Kidney epithelial cell (primary cell): ENCODE measurements around the gene LMX1A. TPM values are rescaled to one million over a fixed set of nuclear protein-coding genes. Genes with fewer than 3 reads are reported as not detected.
A peak's percentile ranks its signal among the peaks of the same experiment; 100 is the strongest.

Experiments
- DNase-seq: peaks from one replicate; pipeline ENCODE4 v3.0.0-alpha.2; 2010; ENCODE audit warnings: low read depth
- H3K27me3 ChIP-seq: 2 replicates; pipeline ENCODE4 v1.6.0; 2011; ENCODE audit warnings: low read length; ENCODE audit not compliant: control insufficient read depth, insufficient read depth
- H3K36me3 ChIP-seq: 2 replicates; pipeline ENCODE4 v1.5.1; 2011; ENCODE audit warnings: low read length; ENCODE audit not compliant: control insufficient read depth, insufficient read depth
- H3K4me3 ChIP-seq: 2 replicates; pipeline ENCODE4 v1.5.1; 2011; ENCODE audit warnings: low read depth, mild to moderate bottlenecking, control low read depth, low read length
- CTCF ChIP-seq: IDR thresholded peaks from 2 replicates; pipeline ENCODE4 v1.5.1; 2011; ENCODE audit warnings: mild to moderate bottlenecking, moderate library complexity, low read length, control low read depth, inconsistent platforms; ENCODE audit not compliant: insufficient read depth, poor library complexity, severe bottlenecking
- total RNA-seq: library from RNA; depleted of rRNA; stranded (reverse); fragments of >200 nt; gene quantifications from 2 replicates; pipeline ENCODE4 v1.2.3, GENCODE V29; 2015

The LMX1A gene
- total RNA-seq, 1 donor from 2014 or later = not detected

GRCh38 chr1:165279882-165280281, 76.6 kb downstream of the LMX1A start:
- H3K27me3 ChIP-seq = peaks cover 2% of the 10 kb centered on the region
- no peak for TF ChIP-seq CTCF
- no peak for DNase-seq
- H3K4me3 ChIP-seq = no peak overlapping the region
- H3K36me3 ChIP-seq = no peaks in the 10 kb centered on the region

- H3K4me3 ChIP-seq = no peak overlapping the region
- TF ChIP-seq CTCF = no peak
- DNase-seq = no peak
- no peaks in the 10 kb centered on the region for H3K36me3 ChIP-seq
- H3K27me3 ChIP-seq = no peaks in the 10 kb centered on the region
Observed at GRCh38 chr1:165276314-165276713, 80.2 kb downstream of the LMX1A start.

- Histone ChIP-seq H3K36me3 (no peaks in the 10 kb centered on the region), H3K27me3 (no peaks in the 10 kb centered on the region), H3K4me3 (no peak overlapping the region)
- no peak for TF ChIP-seq CTCF
- no peak for DNase-seq
Observed at GRCh38 chr1:165265196-165265838, 91.2 kb downstream of the LMX1A start.

GRCh38 chr1:165259706-165260428, 96.6 kb downstream of the LMX1A start:
- no peak for DNase-seq

GRCh38 chr1:165259236-165259635, 97.3 kb downstream of the LMX1A start:
- no peaks in the 10 kb centered on the region for H3K27me3 ChIP-seq
- DNase-seq = no peak
- no peak for TF ChIP-seq CTCF

More at GRCh38 chr1:165259706-165260428, 96.6 kb downstream of the LMX1A start:
- Histone ChIP-seq H3K36me3 (no peaks in the 10 kb centered on the region), H3K27me3 (no peaks in the 10 kb centered on the region), H3K4me3 (no peak overlapping the region)
- no peak for TF ChIP-seq CTCF

GRCh38 chr1:165257969-165258459, 98.5 kb downstream of the LMX1A start:
- Histone ChIP-seq H3K27me3 (no peaks in the 10 kb centered on the region), H3K36me3 (no peaks in the 10 kb centered on the region), H3K4me3 (no peak overlapping the region)
- DNase-seq = no peak
- TF ChIP-seq CTCF = peak; percentile 66

More at GRCh38 chr1:165259236-165259635, 97.3 kb downstream of the LMX1A start:
- H3K36me3 ChIP-seq = no peaks in the 10 kb centered on the region
- no peak overlapping the region for H3K4me3 ChIP-seq
